Gastrocnemius medialis (tissue), 4 donors: ENCODE data around the gene SMIM28.
"Not testable (repeated sequence)": the region's sequence is repeated elsewhere in the genome, so short reads cannot be mapped to it uniquely, and the experiment has no call there.

Experiments
- POLR2A ChIP-seq, 2 donors: fragments of 450-650 bp; IDR thresholded peaks; one replicate each; pipeline ENCODE4 v1.6.1; 2017; ENCODE audit warnings: antibody characterized with exemption in 2 of 2, mild to moderate bottlenecking in 2 of 2, moderate library complexity in 2 of 2
- TF ChIP-seq, protein P1 (sequence below), 5 experiments: fragments of 450-650 bp in 3 of 5; fragments of 200-600 bp in 2 of 5; sonication (generic) in 2 of 5; IDR thresholded peaks in 4 of 5; conservative IDR thresholded peaks in 1 of 5; 1 replicate in 4 of 5; 2 replicates in 1 of 5; pipeline ENCODE4 v1.5.1; 2016 to 2019; ENCODE audit warnings: antibody characterized with exemption in 5 of 5, mild to moderate bottlenecking in 3 of 5, moderate library complexity in 3 of 5

DNA sequence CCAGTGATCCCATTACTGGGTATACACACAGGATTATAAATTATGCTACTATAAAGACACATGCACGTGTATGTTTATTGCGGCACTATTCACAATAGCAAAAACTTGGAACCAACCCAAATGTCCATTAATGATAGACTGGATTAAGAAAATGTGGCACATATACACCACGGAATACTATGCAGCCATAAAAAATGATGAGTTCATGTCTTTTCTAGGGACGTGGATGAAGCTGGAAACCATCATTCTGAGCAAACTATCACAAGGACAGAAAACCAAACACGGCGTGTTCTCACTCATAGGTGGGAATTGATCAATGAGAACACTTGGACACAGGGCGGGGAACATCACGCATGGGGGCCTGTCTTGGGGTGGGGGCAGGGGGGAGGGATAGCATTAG, 9.0 kb upstream of the SMIM28 start:
- TF ChIP-seq, protein P1, sequence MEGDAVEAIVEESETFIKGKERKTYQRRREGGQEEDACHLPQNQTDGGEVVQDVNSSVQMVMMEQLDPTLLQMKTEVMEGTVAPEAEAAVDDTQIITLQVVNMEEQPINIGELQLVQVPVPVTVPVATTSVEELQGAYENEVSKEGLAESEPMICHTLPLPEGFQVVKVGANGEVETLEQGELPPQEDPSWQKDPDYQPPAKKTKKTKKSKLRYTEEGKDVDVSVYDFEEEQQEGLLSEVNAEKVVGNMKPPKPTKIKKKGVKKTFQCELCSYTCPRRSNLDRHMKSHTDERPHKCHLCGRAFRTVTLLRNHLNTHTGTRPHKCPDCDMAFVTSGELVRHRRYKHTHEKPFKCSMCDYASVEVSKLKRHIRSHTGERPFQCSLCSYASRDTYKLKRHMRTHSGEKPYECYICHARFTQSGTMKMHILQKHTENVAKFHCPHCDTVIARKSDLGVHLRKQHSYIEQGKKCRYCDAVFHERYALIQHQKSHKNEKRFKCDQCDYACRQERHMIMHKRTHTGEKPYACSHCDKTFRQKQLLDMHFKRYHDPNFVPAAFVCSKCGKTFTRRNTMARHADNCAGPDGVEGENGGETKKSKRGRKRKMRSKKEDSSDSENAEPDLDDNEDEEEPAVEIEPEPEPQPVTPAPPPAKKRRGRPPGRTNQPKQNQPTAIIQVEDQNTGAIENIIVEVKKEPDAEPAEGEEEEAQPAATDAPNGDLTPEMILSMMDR (IDR thresholded peaks at IDR 0.05 in 4 of 5, conservative IDR thresholded peaks at IDR 0.05 in 1 of 5): not testable (repeated sequence)
- not testable (repeated sequence) for TF ChIP-seq POLR2A (IDR thresholded peaks at IDR 0.05)
